Mammary epithelial cell (primary cell): ENCODE data around the gene ABCB9.

Source experiments
- EZH2 ChIP-seq: IDR thresholded peaks from 2 replicates; pipeline ENCODE4 v1.6.1; 2012; ENCODE audit warnings: low read length, inconsistent platforms, borderline replicate concordance
- TF ChIP-seq, protein P1 (sequence below), 2 donors: IDR thresholded peaks in 1 of 2; conservative IDR thresholded peaks in 1 of 2; 2 replicates each; pipeline ENCODE4 v1.5.1; 2011 to 2012; ENCODE audit warnings: inconsistent platforms in 2 of 2, low read length in 2 of 2, mild to moderate bottlenecking in 2 of 2, control low read depth in 1 of 2, low read depth in 1 of 2; ENCODE audit not compliant: insufficient read depth in 1 of 2; ENCODE audit errors: extremely low read depth in 1 of 2

DNA sequence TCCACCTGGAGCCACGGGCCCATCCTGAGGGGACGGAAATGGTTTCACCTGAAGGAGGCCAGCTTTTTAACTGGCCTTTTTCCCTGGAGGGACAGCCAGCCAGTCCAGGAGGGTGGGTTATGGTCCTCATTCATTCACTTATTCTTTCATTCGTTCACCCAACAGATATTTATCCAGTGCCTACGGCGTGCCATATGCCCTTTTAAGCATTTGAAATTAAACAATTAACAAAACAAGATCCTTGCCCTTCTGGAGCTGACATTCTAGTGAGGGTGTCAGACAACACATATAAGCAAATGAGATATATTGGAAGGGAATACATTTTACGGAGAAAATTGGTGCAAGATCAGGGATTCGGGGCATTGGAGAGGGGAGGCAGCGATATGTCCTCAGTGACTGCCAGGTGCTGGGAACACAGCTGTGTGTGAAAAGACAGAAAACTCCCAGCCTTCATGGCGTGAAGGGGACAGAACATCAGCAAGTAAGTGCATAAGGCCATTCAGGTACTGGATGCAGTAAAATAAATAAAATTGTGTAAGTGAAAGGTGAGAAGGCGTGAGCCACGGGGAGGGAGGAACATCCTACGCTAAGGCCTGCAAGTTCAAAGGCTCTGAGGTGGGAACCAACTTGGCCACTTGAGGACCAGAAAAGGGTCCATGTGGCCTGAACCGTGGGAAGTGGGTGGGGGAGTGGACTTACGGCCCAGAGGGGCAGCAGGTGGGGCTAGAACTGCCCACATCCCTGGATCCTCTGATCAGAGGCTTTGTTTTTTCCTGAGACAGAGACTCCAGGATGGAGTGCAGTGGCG lies 684 bp upstream of the ABCB9 start:
- TF ChIP-seq, protein P1, sequence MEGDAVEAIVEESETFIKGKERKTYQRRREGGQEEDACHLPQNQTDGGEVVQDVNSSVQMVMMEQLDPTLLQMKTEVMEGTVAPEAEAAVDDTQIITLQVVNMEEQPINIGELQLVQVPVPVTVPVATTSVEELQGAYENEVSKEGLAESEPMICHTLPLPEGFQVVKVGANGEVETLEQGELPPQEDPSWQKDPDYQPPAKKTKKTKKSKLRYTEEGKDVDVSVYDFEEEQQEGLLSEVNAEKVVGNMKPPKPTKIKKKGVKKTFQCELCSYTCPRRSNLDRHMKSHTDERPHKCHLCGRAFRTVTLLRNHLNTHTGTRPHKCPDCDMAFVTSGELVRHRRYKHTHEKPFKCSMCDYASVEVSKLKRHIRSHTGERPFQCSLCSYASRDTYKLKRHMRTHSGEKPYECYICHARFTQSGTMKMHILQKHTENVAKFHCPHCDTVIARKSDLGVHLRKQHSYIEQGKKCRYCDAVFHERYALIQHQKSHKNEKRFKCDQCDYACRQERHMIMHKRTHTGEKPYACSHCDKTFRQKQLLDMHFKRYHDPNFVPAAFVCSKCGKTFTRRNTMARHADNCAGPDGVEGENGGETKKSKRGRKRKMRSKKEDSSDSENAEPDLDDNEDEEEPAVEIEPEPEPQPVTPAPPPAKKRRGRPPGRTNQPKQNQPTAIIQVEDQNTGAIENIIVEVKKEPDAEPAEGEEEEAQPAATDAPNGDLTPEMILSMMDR (conservative IDR thresholded peaks at IDR 0.05 in 1 of 2, IDR thresholded peaks at IDR 0.05 in 1 of 2; ENCODE audit: extremely low read depth in 1 of 2, insufficient read depth in 1 of 2, low read depth in 1 of 2, low read length in 2 of 2) = no peak
- no peak for TF ChIP-seq EZH2
